Activated naive CD4-positive, alpha-beta T cell treated with anti-CD3 and anti-CD28 coated beads, Interleukin-2, amount 50 U/mL, for 24 hours (primary cell): Measurements from ENCODE around the gene ECE1.
A peak's percentile ranks its signal among the peaks of the same experiment; 100 is the strongest.

ENCODE experiments used
- H3K27ac Mint-ChIP-seq: one replicate; pipeline ENCODE4 v1.8.0; 2021; ENCODE audit warnings: mild to moderate bottlenecking, mixed read lengths
- H3K27me3 Mint-ChIP-seq: one replicate; pipeline ENCODE4 v1.8.0; 2021; ENCODE audit warnings: mixed read lengths
- H3K36me3 Mint-ChIP-seq: one replicate; pipeline ENCODE4 v1.8.0; 2021; ENCODE audit warnings: mixed read lengths
- H3K4me1 Mint-ChIP-seq: one replicate; pipeline ENCODE4 v1.8.0; 2021; ENCODE audit warnings: mixed read lengths
- H3K4me3 Mint-ChIP-seq: one replicate; pipeline ENCODE4 v1.8.0; 2021; ENCODE audit warnings: mild to moderate bottlenecking, mixed read lengths
- H3K9me3 Mint-ChIP-seq: one replicate; pipeline ENCODE4 v1.8.0; 2021; ENCODE audit warnings: mixed read lengths

ECE1 gene

DNA sequence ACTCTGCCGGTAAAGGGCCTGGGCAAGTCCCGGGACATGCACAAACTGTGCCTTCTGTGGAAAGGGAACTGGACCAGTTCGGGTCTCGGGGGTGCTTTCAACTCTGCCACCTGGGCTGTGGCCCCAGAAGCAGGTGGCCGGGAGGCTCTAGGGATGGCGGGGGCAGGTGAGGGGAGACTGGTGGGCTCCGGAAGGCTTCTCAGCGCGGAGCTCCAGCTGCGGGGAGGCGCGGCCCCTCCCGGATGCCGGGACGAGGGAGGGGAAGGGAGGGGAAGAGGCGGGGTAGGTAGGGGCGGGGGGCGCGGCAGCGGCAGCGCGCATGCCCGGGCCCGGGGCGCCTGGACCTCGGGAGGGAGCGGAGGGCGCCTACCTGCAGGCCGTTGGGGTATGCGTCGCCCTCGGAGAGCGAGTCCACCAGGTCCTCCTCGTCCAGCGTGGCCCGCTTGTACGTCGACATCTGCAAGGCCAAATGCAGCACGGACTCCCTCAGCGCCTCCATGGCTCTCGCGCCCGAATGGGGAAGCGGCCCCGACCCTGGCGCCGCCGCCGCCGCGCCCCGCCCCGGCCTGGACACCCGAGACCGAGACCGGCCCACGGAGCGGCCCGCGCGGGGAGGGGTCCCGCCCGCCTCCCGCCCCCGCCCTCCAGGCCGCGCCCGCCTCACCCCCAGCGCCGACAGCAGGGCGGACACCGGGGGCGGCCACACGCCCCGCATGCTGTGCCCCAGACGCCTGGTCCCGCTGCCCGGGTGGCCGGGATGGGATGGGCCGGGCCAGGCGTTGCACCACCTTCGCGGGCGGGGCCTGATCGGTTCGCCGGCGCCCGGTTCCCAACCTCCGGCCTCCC lies at the start of gene ECE1:
Gene ECE1 (minus strand): TSS at position 764 of the 846 bp plus-strand sequence. CDS start 49 bp downstream, at position 715.
- Mint-ChIP-seq H3K4me1 (peaks cover 60% of the 10 kb centered on the region), H3K36me3 (no peaks in the 10 kb centered on the region), H3K4me3 (peak within 1 kb of the TSS; percentile 92), H3K27ac (peak within 1 kb of the TSS; percentile 98), H3K9me3 (no peaks in the 10 kb centered on the region), H3K27me3 (no peaks in the 10 kb centered on the region)

DNA sequence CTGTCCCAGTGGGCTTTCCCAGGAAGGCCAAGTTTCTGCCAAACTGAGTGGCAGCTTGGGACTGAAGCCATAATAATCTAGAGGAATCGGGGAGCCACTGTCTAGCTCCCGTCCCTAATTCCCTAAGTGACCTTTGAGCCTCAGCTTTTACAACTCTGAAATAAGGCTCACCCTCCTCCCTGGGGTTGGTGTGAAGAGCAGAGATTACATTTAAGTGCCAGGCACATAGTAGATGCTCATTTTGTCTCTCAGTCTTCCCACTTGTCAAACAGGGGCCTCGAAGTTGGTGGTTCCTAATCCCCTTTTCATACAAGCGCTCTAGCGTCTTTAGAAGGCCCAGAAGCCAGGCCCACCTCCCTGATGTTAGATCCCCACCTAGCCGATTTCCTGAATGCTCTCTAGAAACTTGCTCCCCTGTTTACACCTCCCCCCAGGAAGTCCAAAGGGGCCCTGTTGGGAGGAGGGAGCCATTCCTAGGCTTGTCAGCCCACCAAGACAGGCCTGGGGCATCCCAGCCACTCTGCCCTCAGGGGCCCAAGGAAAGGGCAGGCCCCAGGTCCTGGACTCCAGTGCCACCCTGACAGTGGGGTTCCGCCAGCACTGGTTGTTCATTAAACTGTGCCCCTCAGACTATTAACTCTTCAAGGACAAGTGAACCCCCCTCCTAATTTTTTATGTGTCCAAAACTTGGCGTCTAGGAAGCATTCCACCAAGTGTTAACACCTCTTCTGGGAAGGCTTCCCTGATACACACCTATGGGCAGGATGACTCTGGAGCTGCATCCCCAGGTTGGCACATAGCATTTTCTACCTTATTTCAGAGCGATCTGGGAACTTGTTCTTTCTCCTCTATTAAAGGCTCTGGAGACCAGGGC lies 49.3 kb upstream of the ECE1 start:
- Mint-ChIP-seq H3K4me1 (peaks cover 88% of the 10 kb centered on the region), H3K27me3 (no peaks in the 10 kb centered on the region), H3K27ac (peak overlapping the region; percentile 77), H3K4me3 (no peak overlapping the region), H3K9me3 (no peaks in the 10 kb centered on the region), H3K36me3 (peaks cover 5% of the 10 kb centered on the region)

DNA sequence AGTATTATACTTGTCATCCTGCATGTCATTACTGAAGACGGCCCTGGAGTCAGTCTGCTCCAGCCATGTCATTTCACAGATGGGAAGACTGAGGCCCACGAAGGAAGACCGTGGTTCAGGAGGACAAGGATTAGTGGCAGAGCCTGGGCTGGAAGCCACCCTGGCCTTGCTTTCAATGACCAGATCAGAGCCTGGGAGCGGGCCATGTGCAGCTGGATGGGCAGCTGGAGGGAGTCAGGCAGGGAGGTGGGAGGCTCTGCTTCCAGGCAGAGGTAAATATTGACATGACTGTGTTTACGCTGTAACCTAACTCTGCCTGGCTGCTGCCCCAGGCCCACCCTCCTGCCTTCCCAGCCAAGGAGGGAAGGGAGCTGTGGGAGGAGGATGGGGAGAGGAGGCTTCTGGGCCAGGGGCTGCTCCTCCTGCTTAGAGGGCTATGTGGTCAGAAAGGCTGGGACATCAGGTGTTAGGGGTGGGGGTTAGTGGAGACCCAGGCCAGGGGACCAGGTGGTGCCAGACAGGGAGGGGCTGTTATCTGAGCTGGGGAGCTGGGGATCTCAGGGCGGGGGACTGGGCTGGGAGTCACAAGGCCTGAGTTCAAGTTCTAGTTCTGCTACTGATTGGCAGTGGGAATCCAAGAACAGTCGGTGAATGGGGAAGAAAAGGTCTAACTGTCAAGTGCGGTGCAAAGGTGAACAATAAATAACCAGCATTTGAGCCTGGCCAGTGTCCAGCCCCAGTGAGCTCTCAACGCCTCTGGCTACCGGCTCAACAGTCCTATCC lies 48.5 kb upstream of the ECE1 start:
- peaks cover 5% of the 10 kb centered on the region for H3K36me3 Mint-ChIP-seq
- peak overlapping the region; percentile 74 for H3K27ac Mint-ChIP-seq
- peak overlapping the region; percentile 19 for H3K4me3 Mint-ChIP-seq
- H3K27me3 Mint-ChIP-seq, result no peaks in the 10 kb centered on the region
- H3K9me3 Mint-ChIP-seq, result no peaks in the 10 kb centered on the region
- peaks cover 95% of the 10 kb centered on the region for H3K4me1 Mint-ChIP-seq

DNA sequence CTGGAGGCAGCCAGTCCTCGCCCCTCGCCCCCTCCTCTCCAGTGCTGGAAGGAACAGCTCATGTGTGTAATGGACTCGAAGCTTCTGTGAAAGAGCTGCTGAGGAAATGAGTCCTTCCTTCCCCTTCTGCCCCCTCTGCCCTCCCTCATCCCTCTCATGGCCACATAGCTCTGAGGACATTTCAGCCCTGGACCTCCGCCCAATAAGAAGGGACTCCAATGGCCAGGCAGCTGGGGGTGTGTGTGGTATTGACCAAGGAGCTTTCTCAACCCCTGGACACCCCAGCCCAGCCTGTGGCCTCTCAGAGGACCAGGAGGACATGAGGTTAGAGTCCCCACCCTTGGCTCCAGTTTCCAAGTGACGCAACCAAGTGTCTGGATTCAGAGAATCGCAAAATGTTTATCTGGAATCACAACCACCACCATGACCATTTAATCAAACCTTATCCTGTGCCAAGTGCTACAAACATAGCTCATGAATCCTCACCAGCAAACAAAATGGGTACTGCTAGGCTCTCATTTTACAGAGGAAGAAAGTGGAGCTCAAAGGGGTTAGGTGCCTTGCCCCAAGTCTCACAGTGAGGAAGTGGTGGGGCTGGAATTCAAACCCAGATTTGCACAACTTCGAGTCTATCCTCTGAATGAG lies 47.8 kb upstream of the ECE1 start:
- H3K27ac Mint-ChIP-seq, result peak overlapping the region; percentile 74
- H3K36me3 Mint-ChIP-seq, result peaks cover 5% of the 10 kb centered on the region
- peaks cover 95% of the 10 kb centered on the region for H3K4me1 Mint-ChIP-seq
- H3K27me3 Mint-ChIP-seq, result no peaks in the 10 kb centered on the region
- no peak overlapping the region for H3K4me3 Mint-ChIP-seq
- H3K9me3 Mint-ChIP-seq, result no peaks in the 10 kb centered on the region

DNA sequence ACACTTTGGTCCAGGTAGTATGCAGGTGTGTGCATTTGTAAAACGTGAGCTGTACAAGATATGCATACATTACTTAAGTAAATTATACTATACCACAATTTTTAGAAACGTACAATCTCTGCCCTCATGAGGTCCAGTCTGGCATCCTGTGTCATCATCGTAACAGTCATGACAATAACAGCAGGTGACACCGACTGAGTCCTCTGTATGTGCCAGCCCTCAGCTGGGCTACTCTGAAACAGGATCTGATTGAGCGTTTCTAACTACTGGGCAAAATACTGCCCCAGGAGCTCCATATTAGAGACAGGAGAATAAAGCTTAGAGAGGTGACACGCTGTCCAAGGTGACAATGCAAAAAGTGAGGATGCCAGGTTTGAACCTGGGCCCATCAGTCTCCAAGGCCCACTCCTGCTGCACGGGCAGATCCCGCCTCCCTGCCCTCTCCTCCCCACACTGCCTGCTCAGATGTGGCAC lies 47.2 kb upstream of the ECE1 start:
- no peaks in the 10 kb centered on the region for H3K9me3 Mint-ChIP-seq
- H3K36me3 Mint-ChIP-seq, result peaks cover 5% of the 10 kb centered on the region
- peak overlapping the region; percentile 23 for H3K27ac Mint-ChIP-seq
- peaks cover 95% of the 10 kb centered on the region for H3K4me1 Mint-ChIP-seq
- no peak overlapping the region for H3K4me3 Mint-ChIP-seq
- no peaks in the 10 kb centered on the region for H3K27me3 Mint-ChIP-seq

DNA sequence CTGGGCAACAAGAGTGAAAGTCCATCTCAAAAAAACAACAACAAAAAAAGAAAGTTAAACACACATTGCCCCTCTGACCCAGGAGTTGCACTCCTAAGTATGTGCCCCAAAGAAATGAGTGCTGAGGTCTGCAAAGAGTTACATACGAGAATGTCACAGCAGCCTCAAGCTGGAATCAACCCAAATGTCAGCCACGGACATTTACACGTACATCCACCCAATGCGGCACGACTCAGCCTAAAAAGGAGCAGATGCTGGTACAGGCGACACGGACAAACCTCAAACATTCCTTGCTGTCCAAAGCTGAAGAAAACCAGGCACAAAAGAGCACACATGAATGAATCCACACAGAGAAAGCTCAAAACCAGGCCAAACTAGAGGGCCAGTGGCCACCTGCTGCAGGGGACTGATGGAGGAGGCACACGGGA lies 46.8 kb upstream of the ECE1 start:
- Mint-ChIP-seq H3K9me3 (no peaks in the 10 kb centered on the region), H3K27ac (peak overlapping the region; percentile 23), H3K27me3 (no peaks in the 10 kb centered on the region), H3K36me3 (peaks cover 5% of the 10 kb centered on the region), H3K4me1 (peaks cover 95% of the 10 kb centered on the region), H3K4me3 (no peak overlapping the region)

DNA sequence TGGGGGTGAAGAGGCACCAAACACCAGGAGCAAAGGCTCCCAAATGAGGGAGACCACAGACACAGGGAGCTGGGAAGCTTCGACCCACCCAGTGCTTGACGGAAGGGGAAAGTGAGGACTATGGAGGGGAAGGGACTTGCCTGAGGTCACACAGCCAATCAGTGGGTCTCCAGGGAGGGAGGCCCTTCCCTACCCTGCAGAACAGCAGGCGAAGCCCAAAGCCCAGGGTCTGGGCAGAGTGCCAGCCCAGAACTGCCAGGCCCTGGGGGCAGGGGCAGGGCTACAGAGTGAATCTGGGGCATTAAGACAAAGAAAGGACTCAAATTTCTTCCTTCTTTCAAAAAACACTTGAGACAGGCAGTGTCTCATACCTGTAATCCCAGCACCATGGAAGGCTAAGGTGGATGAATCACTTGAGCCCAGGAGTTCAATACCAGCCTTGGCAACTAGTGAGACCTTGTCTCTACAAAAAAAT lies 45.5 kb upstream of the ECE1 start:
- peaks cover 93% of the 10 kb centered on the region for H3K4me1 Mint-ChIP-seq
- H3K27me3 Mint-ChIP-seq, result no peaks in the 10 kb centered on the region
- peak overlapping the region; percentile 98 for H3K27ac Mint-ChIP-seq
- no peaks in the 10 kb centered on the region for H3K9me3 Mint-ChIP-seq
- peaks cover 5% of the 10 kb centered on the region for H3K36me3 Mint-ChIP-seq
- peak overlapping the region; percentile 94 for H3K4me3 Mint-ChIP-seq

DNA sequence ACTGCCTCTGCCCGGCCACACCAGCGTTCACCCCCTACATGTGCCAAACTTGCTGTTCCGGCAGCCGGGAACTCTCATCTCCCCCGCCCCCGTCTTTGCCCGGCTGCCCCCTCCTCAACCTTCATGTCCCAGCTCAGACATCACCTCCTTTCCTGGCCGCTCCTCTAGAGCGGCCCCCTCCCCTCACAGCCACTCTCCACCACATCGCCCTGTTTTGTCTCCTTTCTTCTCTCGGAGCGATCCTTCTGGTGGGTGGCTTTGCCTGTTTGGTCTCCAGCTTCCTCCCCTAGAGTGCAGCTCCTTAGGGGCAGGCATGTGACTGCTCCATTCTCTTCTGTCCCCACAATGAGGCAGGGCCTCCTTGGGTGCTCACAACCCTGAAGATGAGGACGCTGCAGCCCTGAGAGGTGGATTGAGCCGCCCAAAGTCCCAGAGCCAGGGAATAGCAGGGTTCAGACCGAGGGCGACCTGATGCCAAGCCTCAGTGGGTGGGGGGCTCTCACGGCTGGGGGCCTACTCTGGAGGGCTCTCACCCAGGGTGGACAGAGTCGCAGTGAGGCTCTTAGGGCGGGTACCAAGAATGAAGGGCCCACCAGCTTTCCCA lies 44.9 kb upstream of the ECE1 start:
- Mint-ChIP-seq H3K4me3 (peak overlapping the region; percentile 94), H3K9me3 (no peaks in the 10 kb centered on the region), H3K27me3 (no peaks in the 10 kb centered on the region), H3K36me3 (peaks cover 7% of the 10 kb centered on the region), H3K27ac (peak overlapping the region; percentile 98), H3K4me1 (peaks cover 95% of the 10 kb centered on the region)

DNA sequence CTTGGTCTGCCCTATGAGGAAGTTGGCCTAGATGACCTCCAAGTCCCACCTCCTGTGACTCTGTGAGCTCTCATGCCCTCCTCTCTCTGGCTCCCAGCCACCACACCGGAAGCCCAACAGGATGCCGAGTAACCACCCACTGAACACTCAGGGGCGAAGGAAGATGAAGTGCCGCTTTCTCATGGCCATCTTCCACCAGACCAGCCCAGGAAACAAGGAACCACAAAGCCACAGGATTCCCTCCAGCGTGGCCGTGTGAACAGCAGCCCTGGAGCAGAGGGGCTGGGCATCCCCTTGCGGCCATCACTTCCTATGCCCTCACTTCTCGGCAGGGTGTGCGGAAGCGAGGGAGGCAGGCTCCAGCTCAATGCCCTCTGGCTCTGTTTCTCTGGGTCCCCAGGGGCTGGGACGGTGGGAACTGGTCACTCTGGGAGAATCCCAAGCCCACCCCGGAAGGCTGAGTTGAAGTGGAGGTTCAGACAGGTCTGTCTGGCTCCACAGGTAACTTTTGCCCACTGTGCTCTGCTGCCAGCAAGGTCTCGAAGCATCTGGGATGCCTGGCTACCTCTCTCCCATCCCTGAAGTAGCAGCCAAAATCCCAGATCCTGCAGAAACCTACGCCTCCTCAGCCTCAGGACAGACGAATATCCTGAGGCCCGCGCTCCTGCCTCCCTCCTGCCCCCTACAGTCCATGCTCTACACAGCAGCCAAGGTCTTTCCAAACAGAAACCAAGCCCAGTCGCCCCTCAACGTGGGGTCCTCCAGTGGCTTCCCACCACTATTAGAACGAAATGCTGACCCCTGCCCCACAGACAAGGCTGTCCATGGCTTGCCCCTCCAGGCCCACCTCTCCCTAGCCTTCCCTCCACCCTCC lies 44.2 kb upstream of the ECE1 start:
- H3K9me3 Mint-ChIP-seq, result no peaks in the 10 kb centered on the region
- peak overlapping the region; percentile 94 for H3K4me3 Mint-ChIP-seq
- peaks cover 6% of the 10 kb centered on the region for H3K36me3 Mint-ChIP-seq
- H3K4me1 Mint-ChIP-seq, result peaks cover 93% of the 10 kb centered on the region
- H3K27me3 Mint-ChIP-seq, result no peaks in the 10 kb centered on the region
- peak overlapping the region; percentile 98 for H3K27ac Mint-ChIP-seq

DNA sequence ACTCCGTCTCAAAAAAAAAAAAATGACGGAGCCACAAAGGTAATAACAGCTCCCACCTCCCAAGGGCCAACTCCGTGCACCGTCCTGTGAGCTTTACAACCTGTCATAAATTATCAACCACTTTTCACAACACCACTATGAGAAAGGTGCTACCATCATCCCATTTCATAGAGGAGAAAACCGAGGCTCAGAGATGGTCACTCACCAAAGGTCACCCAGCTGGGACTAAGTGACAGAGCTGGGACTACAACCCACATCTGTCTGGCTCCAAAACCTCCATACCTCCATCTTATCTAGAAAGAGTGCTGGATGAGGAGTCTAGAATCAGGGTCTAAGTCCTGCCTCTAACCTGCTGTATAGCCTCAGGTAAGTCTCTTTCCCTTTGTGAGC lies 43.6 kb upstream of the ECE1 start:
- peaks cover 93% of the 10 kb centered on the region for H3K4me1 Mint-ChIP-seq
- H3K27me3 Mint-ChIP-seq, result no peaks in the 10 kb centered on the region
- peak overlapping the region; percentile 98 for H3K27ac Mint-ChIP-seq
- no peaks in the 10 kb centered on the region for H3K9me3 Mint-ChIP-seq
- peaks cover 9% of the 10 kb centered on the region for H3K36me3 Mint-ChIP-seq
- H3K4me3 Mint-ChIP-seq, result peak overlapping the region; percentile 94

DNA sequence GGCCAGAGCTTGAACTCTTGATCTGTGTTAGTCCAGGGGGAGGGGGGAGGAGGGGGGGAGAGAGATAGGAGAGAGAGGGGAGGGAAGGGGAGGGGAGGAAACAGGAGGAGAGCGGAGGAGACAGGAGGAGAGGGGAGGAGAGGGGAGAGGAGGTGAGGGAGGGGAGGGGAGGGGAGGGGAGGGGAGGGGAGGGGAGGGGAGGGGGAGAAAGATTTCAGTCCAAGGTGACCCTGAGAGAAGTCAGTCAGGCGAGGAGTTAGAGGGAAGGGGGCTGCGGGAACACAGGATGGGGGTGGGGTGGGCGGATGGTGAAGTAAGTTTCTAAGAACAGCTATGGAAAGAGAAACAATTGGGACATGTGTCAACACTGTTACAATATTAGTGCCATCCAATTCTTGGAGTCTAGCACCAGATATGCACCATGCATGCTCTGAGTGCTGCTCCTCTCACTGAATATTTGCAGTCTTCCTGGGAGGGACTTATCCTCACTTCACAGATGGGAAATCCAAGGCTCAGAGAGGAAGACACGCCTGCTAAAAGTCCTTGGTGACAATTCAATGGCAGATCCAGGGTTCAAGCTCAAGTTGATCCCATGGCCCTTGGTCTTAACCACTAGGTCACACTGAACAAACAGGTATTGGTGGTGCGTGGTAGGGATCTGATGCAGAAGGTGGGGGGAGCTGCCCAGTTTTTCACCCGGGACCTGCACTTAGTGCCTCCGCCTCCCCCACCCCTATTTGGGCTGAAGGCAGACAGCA lies 42.5 kb upstream of the ECE1 start:
- no peaks in the 10 kb centered on the region for H3K9me3 Mint-ChIP-seq
- no peaks in the 10 kb centered on the region for H3K27me3 Mint-ChIP-seq
- peak overlapping the region; percentile 68 for H3K4me3 Mint-ChIP-seq
- peaks cover 91% of the 10 kb centered on the region for H3K4me1 Mint-ChIP-seq
- peaks cover 10% of the 10 kb centered on the region for H3K36me3 Mint-ChIP-seq
- H3K27ac Mint-ChIP-seq, result peak overlapping the region; percentile 94

DNA sequence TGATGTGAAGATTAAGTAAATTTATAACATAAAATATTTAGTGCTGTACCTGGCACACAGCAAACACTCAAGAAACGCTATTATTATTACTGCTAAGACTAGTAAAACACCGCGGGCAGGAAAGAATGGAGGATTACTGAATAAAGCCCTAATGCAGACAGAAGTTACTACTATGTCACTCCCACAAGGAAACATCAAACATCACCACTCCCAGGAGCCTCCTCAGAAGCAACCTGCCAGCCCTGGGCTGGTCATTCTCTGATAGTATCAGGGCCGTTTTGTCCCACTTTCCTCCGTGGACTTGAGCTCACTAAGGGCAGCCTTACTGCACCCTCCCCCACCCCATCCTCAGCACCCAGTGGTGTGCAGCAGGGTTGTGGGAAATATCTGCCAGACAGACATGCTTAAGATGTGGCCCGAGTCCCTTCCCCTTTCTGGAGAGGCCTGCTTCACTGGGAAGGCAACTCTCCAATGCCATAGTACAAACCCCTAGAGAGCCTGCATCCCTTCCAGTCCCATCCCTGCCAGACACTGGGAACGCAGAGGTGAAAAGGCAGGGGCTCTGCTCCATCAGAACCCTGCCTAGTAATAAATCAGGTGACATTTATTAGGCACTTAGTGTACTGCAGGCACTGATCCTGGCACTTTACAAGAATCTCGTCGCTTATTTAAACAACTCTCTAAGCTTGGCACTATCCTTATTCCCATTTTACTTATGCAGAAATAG lies 41.7 kb upstream of the ECE1 start:
- H3K36me3 Mint-ChIP-seq, result peaks cover 13% of the 10 kb centered on the region
- peak overlapping the region; percentile 94 for H3K27ac Mint-ChIP-seq
- H3K4me3 Mint-ChIP-seq, result peak overlapping the region; percentile 51
- H3K27me3 Mint-ChIP-seq, result no peaks in the 10 kb centered on the region
- H3K4me1 Mint-ChIP-seq, result peaks cover 91% of the 10 kb centered on the region
- no peaks in the 10 kb centered on the region for H3K9me3 Mint-ChIP-seq
